NCI-H526 treated with DMSO at 0.1 percent for 48 hours (cell line): ENCODE results near the gene IGF2.

Source experiments
- DNase-seq: peaks from one replicate; lab custom pipeline; 2025; lab: John Stamatoyannopoulos, UW

Gene IGF2

DNA sequence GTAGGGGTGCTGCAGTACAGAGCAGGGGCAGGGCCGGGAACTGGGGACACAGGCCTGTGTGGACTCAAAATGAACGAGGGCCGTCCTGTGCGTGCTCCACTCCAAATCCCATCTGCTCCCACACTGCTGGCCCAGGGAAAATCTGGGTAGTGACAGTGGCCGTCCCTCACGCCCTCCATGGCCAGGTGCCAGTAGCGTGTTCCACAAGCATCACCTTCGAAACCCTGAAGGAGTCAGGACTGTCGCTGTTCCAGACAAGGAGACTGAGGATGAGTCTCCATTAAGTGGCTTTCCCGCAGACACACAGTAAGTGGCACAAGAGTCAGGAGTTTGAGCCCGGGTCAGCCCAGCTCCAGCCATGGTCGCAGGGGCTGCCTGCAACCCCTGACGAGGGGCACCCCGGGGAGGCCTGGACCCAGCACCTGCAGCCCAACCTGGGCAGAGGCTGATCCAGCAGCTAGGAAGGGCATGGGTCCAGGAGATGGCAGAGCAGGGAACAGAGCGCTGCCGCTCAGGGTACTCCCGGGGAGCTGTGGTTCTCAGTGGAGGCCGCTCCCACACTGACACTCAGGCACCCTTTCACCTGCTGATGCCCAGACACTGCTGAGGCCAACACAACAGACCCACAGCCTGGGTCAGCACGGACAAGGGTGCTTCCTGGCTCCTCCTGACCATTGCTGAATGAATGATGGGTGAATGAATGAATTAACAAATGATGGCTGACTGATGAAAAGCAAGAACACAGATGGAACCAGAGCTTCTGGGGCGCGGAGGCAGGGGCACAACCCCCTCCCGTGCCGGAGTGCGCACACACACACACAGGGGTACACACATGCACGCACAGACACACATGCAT lies 35.3 kb downstream of the IGF2 start:
- DNase-seq, result no peak

DNA sequence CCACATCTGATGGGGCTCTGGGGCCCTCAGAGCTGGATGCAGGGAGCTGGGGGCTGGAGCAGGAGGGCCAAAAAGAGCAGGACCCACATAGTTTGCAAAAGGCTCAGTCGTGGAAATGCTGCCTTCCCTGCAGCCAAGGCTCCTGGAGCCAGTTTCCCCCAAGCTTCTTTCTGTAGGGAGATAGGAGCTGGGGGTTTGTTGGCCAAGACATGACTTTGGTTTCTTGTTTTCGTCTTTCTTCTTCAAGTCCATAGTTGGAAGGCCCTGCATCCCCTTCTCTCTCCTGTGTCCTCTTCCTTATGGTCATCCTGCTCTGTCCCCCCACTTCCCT lies 36.3 kb downstream of the IGF2 start:
- no peak for DNase-seq

DNA sequence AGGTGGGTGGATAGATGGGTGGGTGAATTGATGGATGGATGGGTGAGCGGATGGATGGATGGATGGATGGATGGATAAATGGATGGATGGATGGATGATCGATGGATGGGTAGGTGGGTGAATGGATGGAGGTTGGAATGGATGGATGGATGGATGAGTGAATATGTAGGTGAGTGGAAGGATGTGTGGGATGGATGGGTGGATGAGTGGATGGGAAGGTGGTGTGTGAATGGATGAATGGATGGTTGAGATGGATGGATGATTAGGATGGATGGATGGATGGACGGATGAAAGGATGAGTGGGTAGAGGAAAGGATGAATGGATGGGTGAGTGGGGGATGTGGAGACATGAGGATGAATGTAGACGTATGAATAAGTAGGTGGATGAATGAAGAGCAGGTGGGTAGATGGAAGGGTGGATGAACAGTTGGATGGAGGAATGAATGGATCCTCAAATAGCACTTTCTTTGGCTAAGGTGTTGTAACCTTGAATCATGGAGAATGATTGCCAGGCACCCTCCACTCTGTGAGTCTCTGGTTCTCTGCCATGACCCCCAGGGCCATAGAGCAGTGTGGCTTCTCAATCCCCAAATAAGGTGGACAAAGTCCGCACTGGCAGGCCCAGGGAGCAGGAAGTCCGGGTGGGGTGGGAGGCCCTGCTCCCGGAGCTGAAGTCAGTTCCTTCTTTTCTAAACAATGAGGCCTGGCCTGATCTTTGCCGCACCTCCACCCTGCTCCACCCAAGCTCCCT lies 36.9 kb downstream of the IGF2 start:
- no peak for DNase-seq

DNA sequence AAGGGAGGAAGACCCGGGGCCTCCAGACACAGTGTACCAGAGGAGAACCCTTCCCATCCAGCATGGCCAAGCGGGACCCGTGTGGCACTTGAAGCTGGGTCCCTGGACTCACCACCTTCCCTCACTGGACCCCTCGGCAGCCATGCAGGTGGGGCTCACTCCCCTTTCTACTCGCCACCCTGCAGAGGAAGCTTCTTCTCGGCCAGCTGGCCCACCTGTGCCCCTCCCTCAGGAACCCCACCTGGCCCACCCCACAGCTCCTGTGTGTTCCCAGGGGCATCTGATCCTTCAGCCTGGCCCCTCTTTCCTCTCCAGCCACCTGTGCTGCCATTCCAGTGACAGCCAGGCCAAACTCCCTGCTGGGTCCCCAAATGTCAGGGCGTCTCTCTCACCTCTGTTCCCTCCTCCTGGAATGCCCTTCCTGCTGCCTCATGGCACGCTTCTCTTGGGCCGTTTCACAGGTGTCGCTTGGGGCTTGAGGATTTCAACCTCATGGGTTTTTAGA lies 38.0 kb downstream of the IGF2 start:
- DNase-seq, result no peak

DNA sequence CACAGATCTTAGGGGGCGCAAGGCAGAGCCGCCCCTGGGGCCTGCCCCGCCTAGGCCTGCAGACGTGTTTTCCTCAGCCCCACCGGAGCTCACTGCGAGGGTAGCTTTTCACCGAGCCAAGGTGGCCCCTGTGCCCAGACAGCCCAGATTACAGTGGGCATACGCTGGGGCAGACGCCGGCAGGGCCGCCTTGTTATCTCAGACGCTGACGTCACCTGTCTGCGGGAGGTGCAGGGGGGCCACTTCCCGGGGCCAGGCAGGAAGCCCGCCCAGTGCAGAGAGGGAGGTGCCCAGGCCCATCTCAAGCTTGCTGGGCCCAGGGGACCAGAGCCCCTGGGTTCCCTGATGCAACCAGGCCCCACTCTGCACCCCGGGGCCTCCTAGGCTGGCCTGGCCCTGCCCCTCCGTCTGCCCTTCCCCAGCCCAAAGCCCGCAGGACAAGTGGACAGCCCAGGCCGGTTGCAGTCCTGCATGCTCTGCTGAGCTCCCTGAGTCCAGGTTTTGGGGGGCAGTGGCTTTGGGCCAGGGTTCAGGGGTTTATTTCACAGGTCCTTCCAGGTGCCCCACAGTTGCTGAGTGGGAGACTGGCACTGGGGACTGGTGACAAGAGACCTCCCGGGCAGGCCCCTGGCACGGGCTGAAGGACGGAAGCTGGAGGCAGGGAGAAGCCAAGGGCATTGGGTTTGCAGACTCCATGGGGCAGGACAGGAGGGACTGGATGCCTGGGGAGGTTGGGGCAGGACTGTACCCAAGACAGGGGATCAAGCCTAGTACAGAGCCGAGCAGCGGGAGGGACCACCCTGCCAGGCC lies 38.6 kb downstream of the IGF2 start:
- DNase-seq, result no peak

DNA sequence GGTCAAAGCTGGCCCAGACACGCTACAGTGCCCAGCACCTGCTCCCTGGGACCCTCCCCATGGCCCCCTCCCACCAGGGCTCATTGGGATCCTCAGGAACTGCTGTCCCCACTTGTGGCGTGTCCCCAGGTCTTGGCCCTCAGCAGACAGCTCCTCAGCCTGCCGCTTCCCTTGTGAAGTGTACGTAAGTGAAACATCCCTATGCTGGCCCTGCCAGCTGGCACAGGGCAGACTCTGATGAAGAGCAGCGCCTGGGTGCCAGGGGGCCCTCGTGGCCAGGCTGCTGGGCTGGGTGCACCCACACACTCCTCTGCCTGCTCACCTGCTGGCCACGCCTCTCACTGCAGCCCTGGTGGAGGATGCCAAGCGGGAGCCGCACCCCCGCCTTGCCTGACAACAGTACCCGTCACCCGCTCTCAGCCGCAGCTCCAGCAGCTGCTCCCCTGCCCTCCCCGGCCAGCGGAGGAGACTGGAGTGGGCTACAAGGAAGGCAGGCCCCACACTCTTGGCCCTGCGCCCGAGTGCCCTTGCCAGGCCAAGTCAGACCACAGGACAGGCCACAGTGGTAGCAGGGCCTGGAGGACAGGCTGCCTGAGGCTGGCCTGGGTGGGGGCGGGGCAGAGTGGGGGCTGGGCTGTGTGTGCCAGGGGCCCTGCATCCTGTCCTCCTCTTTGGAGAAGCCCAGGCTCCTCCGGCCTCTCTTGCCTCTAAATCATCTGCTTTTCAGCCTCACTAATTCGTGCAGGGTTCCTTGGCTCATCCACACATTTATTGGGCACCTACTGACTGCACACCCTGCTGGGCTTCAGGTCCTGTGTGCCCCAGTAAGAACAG lies 39.5 kb downstream of the IGF2 start:
- DNase-seq, result no peak

DNA sequence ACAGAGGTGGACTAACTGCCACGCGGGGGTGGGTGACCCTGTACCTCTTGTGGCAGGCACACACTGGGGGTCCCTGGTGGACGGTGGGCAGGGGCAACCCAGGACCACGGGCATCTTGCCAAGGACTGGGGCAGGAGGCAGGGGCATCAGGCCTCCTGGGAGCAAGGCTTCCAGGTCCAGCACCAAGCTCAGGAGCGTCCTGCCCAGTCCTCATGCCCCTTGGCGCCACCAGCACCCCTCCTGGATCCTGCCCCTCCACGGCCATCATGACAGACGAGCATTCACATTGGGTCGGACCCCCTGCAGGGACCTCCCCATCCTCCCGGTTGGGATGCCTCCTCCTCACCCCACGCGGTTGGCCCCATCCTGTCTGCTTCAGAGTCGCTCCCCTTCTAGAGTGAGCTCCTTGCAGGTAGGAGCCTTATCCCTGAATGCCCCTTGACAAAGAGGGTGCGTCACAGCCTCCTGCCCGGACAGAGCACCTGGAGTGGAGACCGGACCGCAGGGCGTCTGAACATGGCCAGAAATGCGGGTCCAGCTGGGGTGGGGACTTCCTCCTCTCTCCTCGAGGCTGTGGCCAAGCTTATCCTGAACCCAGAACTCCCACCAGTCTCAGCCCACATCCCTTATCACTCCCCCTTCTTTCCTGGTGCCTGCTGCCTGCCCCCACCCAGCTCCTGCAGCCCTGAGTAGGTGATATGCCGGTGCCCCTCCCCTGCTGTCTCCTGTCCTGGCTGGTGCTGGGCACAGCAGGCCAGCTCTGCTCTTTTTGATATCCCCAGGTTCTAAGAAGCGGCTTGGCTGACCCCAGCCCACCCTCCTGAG lies 40.3 kb downstream of the IGF2 start:
- no peak for DNase-seq

DNA sequence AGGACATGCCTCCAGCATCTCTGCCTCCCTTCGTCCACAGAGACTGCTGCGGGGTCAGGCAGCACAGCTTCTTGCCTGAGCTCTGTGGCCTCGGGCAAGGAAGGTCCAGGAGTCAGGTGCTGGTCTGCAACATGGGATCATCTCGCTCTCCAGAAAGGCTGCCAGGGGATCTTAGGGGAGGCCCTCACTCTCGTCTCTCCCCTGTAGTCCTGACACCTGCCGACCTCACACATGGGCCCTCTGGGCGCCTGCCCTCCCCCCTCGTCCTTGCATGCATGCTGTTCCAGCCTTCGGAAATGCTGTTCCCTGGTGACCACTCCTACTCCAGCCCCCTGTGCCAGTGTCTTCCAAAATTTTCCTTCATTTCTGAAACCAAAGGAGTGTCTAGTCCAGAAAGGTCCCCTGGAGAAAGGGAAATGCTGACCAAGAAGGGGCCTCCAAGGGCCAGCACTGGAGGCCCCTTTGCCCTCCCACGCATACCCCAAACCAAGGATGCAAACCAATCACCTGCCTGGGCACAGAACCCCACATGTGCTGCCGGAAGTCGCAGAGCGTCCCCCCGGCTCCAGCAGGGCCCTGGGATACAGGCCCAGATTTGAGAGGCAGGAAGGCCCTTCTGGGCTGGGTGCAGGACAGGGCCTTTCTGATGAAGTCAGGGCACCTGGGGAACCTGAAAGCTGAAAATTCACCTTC lies 41.0 kb downstream of the IGF2 start:
- no peak for DNase-seq

DNA sequence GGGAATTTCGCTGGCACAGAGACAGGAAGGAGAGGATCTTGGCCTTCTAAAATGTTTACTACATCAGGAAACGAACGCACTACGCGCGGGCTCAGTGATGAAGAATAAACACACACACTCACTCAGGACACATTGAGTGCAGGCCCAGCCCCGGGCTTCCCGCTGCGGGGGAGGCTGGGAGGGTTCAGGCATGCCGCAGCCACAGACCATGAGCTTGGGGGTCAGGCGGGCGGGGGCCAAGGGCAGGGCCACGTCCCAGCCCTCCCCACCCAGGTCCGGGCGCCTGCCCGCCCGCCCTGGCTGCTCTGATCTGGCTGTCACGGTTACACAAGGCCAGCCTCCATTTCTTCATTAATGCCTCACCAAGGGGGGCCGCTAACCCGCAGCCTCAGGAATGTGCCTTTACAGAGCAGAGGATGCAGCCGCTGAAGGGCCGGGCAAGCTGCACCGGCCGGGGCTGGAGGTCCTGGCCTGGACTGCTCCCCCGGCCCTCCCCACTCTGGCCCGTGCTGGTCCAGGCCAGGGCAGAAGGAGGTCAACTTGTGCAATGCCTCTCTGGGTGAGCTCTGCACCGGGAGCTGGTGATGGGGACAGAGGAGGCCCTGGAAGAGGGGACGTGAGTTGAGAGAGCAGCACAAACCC lies 41.7 kb downstream of the IGF2 start:
- DNase-seq, result no peak

DNA sequence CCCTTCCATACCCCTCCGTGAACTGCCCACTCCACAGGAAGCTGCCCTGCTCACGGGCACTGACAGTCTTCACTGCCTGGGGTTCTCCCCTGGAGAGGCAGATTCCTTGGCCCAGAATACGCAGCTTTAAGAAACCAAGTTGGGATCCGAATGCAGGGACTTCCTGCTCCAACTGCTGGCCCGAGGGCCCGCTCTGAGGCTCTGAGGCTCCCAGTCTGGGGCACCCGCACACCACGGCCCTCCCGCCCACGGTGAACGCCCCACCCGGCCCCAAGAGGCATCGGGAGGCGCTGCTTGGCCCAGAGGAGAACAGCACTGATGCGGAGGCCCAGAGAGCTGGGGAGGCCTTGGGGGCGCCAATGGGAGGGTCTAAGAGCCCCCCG lies 42.3 kb downstream of the IGF2 start:
- no peak for DNase-seq

DNA sequence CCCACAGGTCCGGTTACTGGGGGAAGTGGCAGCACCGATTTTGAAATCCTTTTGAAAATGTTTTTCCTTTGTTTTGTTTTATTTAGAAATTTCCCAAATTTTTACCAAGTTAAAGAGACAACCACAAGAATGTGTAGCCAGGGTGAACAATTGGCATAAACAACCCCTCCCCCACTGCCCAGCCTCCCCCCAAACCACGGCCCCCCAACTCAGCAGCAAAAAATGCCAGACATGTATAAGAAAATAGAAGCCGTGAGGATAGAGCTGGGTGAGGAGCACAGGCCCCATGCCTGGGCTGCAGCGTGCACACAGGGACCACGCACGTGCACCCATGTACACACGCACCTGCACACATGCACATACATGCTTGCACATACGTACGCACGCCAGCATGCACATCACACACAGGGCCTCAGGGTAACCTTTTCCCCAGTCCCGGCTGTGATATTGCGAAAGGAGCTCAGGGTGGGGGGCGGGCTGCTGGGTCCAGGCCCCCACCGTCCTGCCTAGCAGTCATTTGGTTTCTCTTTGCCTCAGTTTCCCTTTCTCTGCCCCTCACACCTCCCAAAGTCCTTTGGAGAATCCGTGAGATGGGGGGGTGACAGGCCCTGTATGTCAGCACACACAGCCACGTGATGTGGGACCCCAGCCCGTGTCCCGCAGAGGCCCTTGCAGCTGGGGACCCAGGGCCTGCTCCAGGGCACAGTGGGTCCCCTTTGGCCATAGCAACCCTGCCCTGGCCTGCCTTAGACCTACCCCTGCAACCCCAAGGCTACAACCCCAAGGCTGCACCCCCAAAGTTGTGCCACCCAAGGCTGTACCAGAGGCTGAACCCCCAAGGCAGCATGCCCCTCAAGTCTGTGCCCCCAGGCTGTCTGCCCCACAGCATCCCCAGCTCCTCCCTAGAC lies 42.9 kb downstream of the IGF2 start:
- DNase-seq, result no peak

DNA sequence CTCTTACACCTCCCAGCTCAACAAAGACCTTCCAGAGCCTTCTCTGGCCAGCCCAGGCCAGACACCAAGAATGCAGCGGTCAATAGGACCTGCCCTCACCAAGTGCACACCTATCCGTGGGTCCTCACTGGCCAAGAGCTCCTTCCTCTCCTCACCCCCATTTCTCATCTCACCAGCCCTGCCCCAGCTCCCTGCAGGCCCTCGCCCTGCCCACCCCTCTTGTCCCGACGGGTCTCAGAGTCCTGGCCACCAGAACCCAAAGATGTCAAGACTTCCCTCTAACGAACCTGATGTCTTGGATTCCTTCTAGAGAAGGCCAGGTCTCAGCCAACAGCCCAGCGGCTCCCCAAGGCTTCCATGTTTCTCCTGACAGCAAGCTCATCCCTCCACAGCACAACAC lies 43.6 kb downstream of the IGF2 start:
- DNase-seq, result no peak

DNA sequence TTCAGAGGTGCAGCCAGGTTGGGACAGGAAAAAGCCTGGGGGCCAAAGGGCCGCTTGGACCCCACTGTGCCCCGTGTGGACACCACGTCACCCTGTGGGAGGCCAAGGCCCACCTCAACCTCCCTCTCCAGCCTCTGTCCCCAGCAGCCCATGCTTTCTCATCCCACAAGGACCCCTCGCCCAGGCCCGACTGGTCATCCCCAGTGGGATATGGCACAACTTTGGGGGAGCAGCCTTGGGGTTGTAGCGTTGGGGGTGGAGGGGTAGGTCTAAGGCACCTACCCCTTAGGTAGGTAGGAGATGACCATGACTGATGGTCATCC lies 44.0 kb downstream of the IGF2 start:
- no peak for DNase-seq

DNA sequence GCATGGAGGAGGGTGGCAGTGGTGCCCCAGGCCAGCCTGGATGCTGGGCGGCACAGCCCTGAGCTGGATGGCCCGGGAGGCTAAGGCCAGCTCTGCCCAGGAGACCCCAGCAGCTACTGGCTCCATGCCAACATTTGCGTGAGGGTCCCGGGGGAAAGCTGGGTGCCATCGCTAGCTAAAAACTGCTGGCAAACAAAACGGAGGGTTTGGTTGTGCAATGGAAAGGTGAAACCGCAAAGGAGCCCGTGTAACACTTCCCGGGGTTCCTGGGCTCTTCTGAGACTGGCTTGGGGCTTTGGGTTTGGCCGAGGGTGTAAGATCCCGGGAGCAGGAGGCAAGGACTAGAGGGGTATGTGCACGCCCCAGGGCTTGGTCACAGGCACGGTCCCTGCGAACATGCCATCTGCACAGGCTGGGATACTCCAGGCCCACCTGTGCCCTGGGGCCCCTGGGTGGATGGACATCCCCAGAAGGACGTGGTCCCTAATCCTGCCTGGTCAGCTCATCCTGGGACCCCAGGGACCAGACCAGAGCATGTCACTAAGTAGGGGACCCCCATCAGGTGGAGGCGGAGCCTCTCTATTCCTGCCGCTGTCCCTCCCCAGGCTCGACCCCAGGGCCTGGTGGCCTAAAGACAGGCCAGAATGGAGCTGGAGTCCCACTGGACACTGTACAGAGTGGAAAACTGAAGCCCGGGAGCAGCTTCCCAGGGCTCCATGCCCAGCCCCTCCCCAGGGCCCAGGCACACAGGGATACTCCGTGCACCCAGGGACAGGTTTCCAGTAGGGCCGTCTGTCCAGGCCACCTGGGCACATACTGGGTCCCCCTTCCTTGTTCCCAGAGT lies 44.6 kb downstream of the IGF2 start:
- no peak for DNase-seq

DNA sequence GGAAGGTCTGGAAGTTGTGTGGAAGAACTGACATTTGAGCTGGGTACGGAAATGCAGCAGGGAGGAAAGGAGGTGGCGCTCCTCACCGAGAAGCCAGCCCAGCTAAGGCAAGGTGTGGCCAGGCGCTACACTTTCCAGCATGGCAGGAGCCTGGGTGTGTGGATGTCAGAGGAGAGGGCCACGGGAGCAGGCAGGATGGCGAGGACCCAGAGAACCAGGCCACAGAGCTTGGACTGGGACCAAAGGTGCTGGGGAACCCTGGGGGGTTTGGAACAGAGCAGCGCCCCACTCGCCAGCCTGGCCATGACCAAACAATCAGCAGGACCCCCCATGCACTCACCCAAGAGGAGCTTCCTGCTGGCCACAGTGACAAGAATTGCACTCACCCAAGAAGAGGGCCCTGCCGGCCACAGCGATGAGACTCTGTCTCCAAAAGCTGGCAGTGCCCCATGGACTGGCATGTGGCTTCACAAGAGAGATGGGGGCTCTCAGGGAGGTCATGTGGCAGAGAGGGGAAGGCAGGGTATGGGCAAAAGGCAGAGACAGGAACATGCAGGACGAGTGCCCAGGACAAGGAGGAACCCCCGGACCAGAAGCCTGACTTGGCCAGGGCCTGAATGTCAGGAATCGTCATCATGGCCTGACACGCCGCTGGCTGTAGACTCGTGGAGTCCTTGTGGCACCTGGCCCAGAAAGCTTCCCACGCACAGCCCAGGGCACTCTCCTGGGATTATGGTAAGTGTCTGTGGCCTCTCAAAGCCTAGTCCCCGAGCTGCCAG lies 45.4 kb downstream of the IGF2 start:
- DNase-seq, result no peak

DNA sequence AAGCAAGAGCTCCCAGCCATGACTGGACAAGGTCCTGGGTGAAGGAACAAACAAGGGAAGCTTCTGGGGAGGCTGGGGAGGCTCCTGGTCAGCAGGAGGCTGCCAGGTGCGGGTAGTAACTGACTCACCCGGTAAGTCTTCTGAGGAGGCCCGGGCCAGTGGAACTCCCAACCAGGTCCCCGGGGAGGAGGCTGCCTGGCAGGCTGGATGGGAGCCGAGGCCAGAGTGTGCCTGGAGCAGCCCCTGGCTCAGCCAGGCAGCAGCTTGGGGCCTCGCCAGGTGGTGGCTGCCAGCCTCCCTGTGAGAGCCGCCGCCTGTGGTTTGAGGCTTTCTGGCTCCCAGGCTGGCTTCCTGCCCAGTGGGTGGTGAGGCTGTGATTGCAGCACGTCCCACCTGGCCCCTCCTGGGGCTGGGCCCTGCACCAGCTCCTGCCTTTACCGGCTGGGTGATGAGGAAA lies 46.2 kb downstream of the IGF2 start:
- DNase-seq, result no peak

DNA sequence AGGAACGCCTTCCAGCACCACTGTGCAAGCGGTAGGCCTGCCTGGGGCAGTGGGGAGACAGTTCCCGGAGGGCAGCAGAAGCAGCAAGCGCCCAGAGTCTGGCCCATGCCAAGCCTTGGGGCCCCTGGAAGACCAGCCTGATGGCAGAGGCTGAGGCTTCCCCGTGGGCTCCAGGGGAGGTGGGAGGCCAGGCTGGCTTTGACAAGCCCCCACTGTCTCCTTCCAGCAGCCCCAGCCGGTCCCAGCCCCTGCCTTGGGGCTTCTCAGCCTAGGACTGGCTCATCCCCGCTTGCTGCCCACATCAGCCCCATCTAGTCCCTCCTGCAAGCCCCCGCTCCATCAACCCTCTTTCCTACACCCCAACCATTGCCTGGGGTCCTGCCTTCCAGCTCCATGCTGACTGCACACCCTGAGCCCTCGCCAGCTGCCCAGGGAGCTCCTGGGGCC lies 46.7 kb downstream of the IGF2 start:
- DNase-seq, result no peak
